Neural cell (in vitro differentiated cells): ENCODE results near the gene NET1.

Experiments used
- CTCF ChIP-seq: fragments of 450-650 bp; IDR thresholded peaks from 2 replicates; pipeline ENCODE4 v1.5.1; 2014; ENCODE audit warnings: antibody characterized with exemption, mild to moderate bottlenecking, moderate library complexity; ENCODE audit not compliant: poor library complexity, severe bottlenecking
- EZH2 ChIP-seq: fragments of 200-600, 300-800 bp; shearing (Covaris generic), sonication (generic); IDR thresholded peaks from 2 replicates; pipeline ENCODE4 v1.6.1; 2014; ENCODE audit warnings: antibody characterized with exemption, low read length, borderline replicate concordance, mild to moderate bottlenecking; ENCODE audit not compliant: insufficient read depth, poor library complexity, severe bottlenecking
- POLR2AphosphoS5 ChIP-seq: IDR thresholded peaks from 2 replicates; pipeline ENCODE4 v1.6.1; 2012

GRCh38 chr10:5488272-5489161 is 76.2 kb downstream of the NET1 start:
- TF ChIP-seq CTCF: no peak
- TF ChIP-seq EZH2: no peak
- TF ChIP-seq POLR2AphosphoS5: no peak
